ENCODE measurements around the gene RGS13. TPM values are rescaled to one million over a fixed set of nuclear protein-coding genes. Genes with fewer than 3 reads are reported as not detected.

The RGS13 gene
- total RNA-seq, 1 donor from 2014 or later, result 0.98 TPM

GRCh38 chr1:192592981-192593708 lies 42.8 kb upstream of the RGS13 start:
- no peak for DNase-seq (ENCODE audit: extremely low spot score in 2 of 2)
- H3K9me3 ChIP-seq, result no peaks in the 10 kb centered on the region
- no peaks in the 10 kb centered on the region for H3K27me3 ChIP-seq
- no peaks in the 10 kb centered on the region for H3K4me1 ChIP-seq
- no peaks in the 10 kb centered on the region for H3K36me3 ChIP-seq
- no peak overlapping the region for H3K27ac ChIP-seq
- TF ChIP-seq CTCF (IDR thresholded peaks at IDR 0.05), result no peak
- no peak for TF ChIP-seq POLR2AphosphoS5 (IDR thresholded peaks at IDR 0.05; ENCODE audit: insufficient read depth in 1 of 2, low read depth in 1 of 2)
- no peak for TF ChIP-seq POLR2A (IDR thresholded peaks at IDR 0.05)
- H3K4me3 ChIP-seq, result no peak overlapping the region
- intact Hi-C loops (cut with DNase I), result no loop called here

- Histone ChIP-seq H3K4me3 (no peak overlapping the region), H3K36me3 (no peaks in the 10 kb centered on the region), H3K9me3 (no peaks in the 10 kb centered on the region), H3K4me1 (no peaks in the 10 kb centered on the region), H3K27ac (no peak overlapping the region), H3K27me3 (no peaks in the 10 kb centered on the region)
- DNase-seq (ENCODE audit: extremely low spot score in 2 of 2), result no peak
- intact Hi-C loops (cut with DNase I), result no loop called here
- TF ChIP-seq CTCF (IDR thresholded peaks at IDR 0.05), result no peak
- no peak for TF ChIP-seq POLR2AphosphoS5 (IDR thresholded peaks at IDR 0.05; ENCODE audit: insufficient read depth in 1 of 2, low read depth in 1 of 2)
- no peak for TF ChIP-seq POLR2A (IDR thresholded peaks at IDR 0.05)
These were observed 40.6 kb upstream of the RGS13 start for GRCh38 chr1:192595299-192595698.

GRCh38 chr1:192598589-192598988 lies 37.4 kb upstream of the RGS13 start:
- no peaks in the 10 kb centered on the region for H3K27me3 ChIP-seq
- no peaks in the 10 kb centered on the region for H3K9me3 ChIP-seq
- intact Hi-C loops (cut with DNase I), result no loop called here
- no peaks in the 10 kb centered on the region for H3K36me3 ChIP-seq
- no peak overlapping the region for H3K4me3 ChIP-seq
- no peak for DNase-seq (ENCODE audit: extremely low spot score in 2 of 2)
- TF ChIP-seq POLR2A (IDR thresholded peaks at IDR 0.05) (no peak), CTCF (IDR thresholded peaks at IDR 0.05) (no peak), POLR2AphosphoS5 (IDR thresholded peaks at IDR 0.05; ENCODE audit: insufficient read depth in 1 of 2, low read depth in 1 of 2) (no peak)
- H3K4me1 ChIP-seq, result no peaks in the 10 kb centered on the region
- no peak overlapping the region for H3K27ac ChIP-seq

- Histone ChIP-seq H3K36me3 (no peaks in the 10 kb centered on the region), H3K9me3 (no peaks in the 10 kb centered on the region), H3K27me3 (no peaks in the 10 kb centered on the region), H3K4me3 (no peak overlapping the region), H3K27ac (no peak overlapping the region), H3K4me1 (no peaks in the 10 kb centered on the region)
- no peak for TF ChIP-seq POLR2AphosphoS5 (IDR thresholded peaks at IDR 0.05; ENCODE audit: insufficient read depth in 1 of 2, low read depth in 1 of 2)
- no peak for TF ChIP-seq POLR2A (IDR thresholded peaks at IDR 0.05)
- no peak for TF ChIP-seq CTCF (IDR thresholded peaks at IDR 0.05)
- intact Hi-C loops (cut with DNase I), result no loop called here
- no peak for DNase-seq (ENCODE audit: extremely low spot score in 2 of 2)
These were observed 35.7 kb upstream of the RGS13 start for GRCh38 chr1:192600275-192600674.

GRCh38 chr1:192601143-192601542 lies 34.8 kb upstream of the RGS13 start:
- Histone ChIP-seq H3K27ac (no peak overlapping the region), H3K9me3 (no peaks in the 10 kb centered on the region), H3K4me3 (no peak overlapping the region), H3K27me3 (no peaks in the 10 kb centered on the region), H3K36me3 (no peaks in the 10 kb centered on the region), H3K4me1 (no peaks in the 10 kb centered on the region)
- TF ChIP-seq POLR2AphosphoS5 (IDR thresholded peaks at IDR 0.05; ENCODE audit: insufficient read depth in 1 of 2, low read depth in 1 of 2) (no peak), CTCF (IDR thresholded peaks at IDR 0.05) (no peak)
- intact Hi-C loops (cut with DNase I), result no loop called here
- no peak for DNase-seq (ENCODE audit: extremely low spot score in 2 of 2)
